H9 (cell line): ENCODE results near the gene ZFYVE19. TPM values are rescaled to one million over a fixed set of nuclear protein-coding genes. Genes with fewer than 3 reads are reported as not detected.

Experiments used
- DNase-seq: peaks from one replicate; pipeline ENCODE4 v3.0.0-alpha.2; 2017
- H2AFZ ChIP-seq: one replicate; pipeline ENCODE4 v1.6.1; 2013; ENCODE audit warnings: mild to moderate bottlenecking, low read length, control low read depth, moderate library complexity
- H2AK5ac ChIP-seq: 2 replicates; pipeline ENCODE4 v1.6.1; 2013; ENCODE audit warnings: low read length, control low read depth, mixed read lengths; ENCODE audit not compliant: insufficient read length
- H2BK120ac ChIP-seq: one replicate; pipeline ENCODE4 v1.6.1; 2013; ENCODE audit warnings: low read depth, mild to moderate bottlenecking, low read length, control low read depth, inconsistent platforms; ENCODE audit not compliant: poor library complexity, severe bottlenecking
- H2BK12ac ChIP-seq: 2 replicates; pipeline ENCODE4 v1.6.1; 2013; ENCODE audit warnings: low read length, control low read depth, mixed read lengths, low read depth; ENCODE audit not compliant: insufficient read length
- H2BK15ac ChIP-seq: 2 replicates; pipeline ENCODE4 v1.6.1; 2013; ENCODE audit warnings: low read depth, low read length, control low read depth
- H2BK20ac ChIP-seq: one replicate; pipeline ENCODE4 v1.6.1; 2013; ENCODE audit warnings: low read depth, mild to moderate bottlenecking, low read length, control low read depth, inconsistent platforms; ENCODE audit not compliant: poor library complexity, severe bottlenecking
- H2BK5ac ChIP-seq: 2 replicates; pipeline ENCODE4 v1.6.1; 2013; ENCODE audit warnings: low read length, control low read depth, mixed read lengths; ENCODE audit not compliant: insufficient read length
- H3K14ac ChIP-seq: 2 replicates; pipeline ENCODE4 v1.6.1; 2013; ENCODE audit warnings: low read length, control low read depth; ENCODE audit not compliant: insufficient read depth
- H3K18ac ChIP-seq: 2 replicates; pipeline ENCODE4 v1.6.1; 2013; ENCODE audit warnings: low read depth, mild to moderate bottlenecking, mixed read lengths, low read length, control low read depth; ENCODE audit not compliant: insufficient read length
- H3K23ac ChIP-seq: 2 replicates; pipeline ENCODE4 v1.6.1; 2013; ENCODE audit warnings: low read length, control low read depth, mixed read lengths, low read depth; ENCODE audit not compliant: insufficient read length
- H3K23me2 ChIP-seq: 2 replicates; pipeline ENCODE4 v1.6.1; 2013; ENCODE audit warnings: low read depth, mild to moderate bottlenecking, mixed read lengths, low read length, control low read depth; ENCODE audit not compliant: insufficient read length, poor library complexity, severe bottlenecking
- H3K27ac ChIP-seq: 2 replicates; pipeline ENCODE4 v1.5.1; 2013; ENCODE audit warnings: low read length, control low read depth, mixed read lengths, low read depth; ENCODE audit not compliant: insufficient read length
- H3K27me3 ChIP-seq: 2 replicates; pipeline ENCODE4 v1.6.1; 2013; ENCODE audit warnings: low read length, control low read depth, inconsistent platforms; ENCODE audit not compliant: insufficient read depth
- H3K4ac ChIP-seq: 2 replicates; pipeline ENCODE4 v1.6.1; 2013; ENCODE audit warnings: low read depth, mild to moderate bottlenecking, control low read depth, inconsistent platforms, low read length, moderate library complexity
- H3K4me1 ChIP-seq: 2 replicates; pipeline ENCODE4 v1.6.1; 2013; ENCODE audit warnings: low read length, control low read depth, inconsistent platforms; ENCODE audit not compliant: insufficient read depth
- H3K4me2 ChIP-seq: 2 replicates; pipeline ENCODE4 v1.6.1; 2013; ENCODE audit warnings: low read length, control low read depth, mixed read lengths; ENCODE audit not compliant: insufficient read length, insufficient read depth
- H3K56ac ChIP-seq: 2 replicates; pipeline ENCODE4 v1.6.1; 2013; ENCODE audit warnings: low read depth, mild to moderate bottlenecking, mixed read lengths, low read length, control low read depth; ENCODE audit not compliant: insufficient read length
- H3K79me1 ChIP-seq: 2 replicates; pipeline ENCODE4 v1.6.1; 2013; ENCODE audit warnings: low read depth, mild to moderate bottlenecking, moderate library complexity, low read length, control low read depth, inconsistent platforms; ENCODE audit not compliant: insufficient read depth, poor library complexity, severe bottlenecking
- H3K79me2 ChIP-seq: 2 replicates; pipeline ENCODE4 v1.6.1; 2013; ENCODE audit warnings: low read length, control low read depth, inconsistent platforms; ENCODE audit not compliant: insufficient read depth
- H3K9ac ChIP-seq: 2 replicates; pipeline ENCODE4 v1.6.1; 2013; ENCODE audit warnings: low read length, control low read depth, mixed read lengths; ENCODE audit not compliant: insufficient read length; ENCODE audit errors: extremely low read depth
- H3K9me3 ChIP-seq: one replicate; pipeline ENCODE4 v1.6.1; 2013; ENCODE audit warnings: low read depth, low read length, inconsistent platforms; ENCODE audit not compliant: control insufficient read depth
- H3T11ph ChIP-seq: one replicate; pipeline ENCODE4 v1.6.1; 2013; ENCODE audit warnings: mild to moderate bottlenecking, low read length, control low read depth, inconsistent platforms
- H4K20me1 ChIP-seq: one replicate; pipeline ENCODE4 v1.6.1; 2013; ENCODE audit not compliant: control insufficient read depth, insufficient read length, insufficient read depth
- H4K5ac ChIP-seq: 2 replicates; pipeline ENCODE4 v1.6.1; 2013; ENCODE audit warnings: low read depth, mild to moderate bottlenecking, mixed read lengths, low read length, control low read depth; ENCODE audit not compliant: insufficient read length
- H4K8ac ChIP-seq: replicated peaks from 2 replicates; pipeline ENCODE4 v1.6.1; 2013; ENCODE audit warnings: low read length, control low read depth, mixed read lengths, low read depth; ENCODE audit not compliant: insufficient read length
- H4K91ac ChIP-seq: 2 replicates; pipeline ENCODE4 v1.6.1; 2013; ENCODE audit warnings: low read depth, mild to moderate bottlenecking, moderate library complexity, mixed read lengths, low read length, control low read depth; ENCODE audit not compliant: insufficient read length
- H3K27ac Mint-ChIP-seq, 3 experiments: 2 replicates in 2 of 3; 3 replicates in 1 of 3; pipeline ENCODE4 v1.8.0; 2020 to 2021; ENCODE audit warnings: mixed read lengths in 3 of 3, mild to moderate bottlenecking in 1 of 3, moderate library complexity in 1 of 3
- H3K27me3 Mint-ChIP-seq: 2 replicates; pipeline ENCODE4 v1.8.0; 2021; ENCODE audit warnings: low read depth, mild to moderate bottlenecking, moderate library complexity, mixed read lengths
- H3K36me3 Mint-ChIP-seq, 3 experiments: 2 replicates in 2 of 3; 3 replicates in 1 of 3; pipeline ENCODE4 v1.8.0; 2020 to 2021; ENCODE audit warnings: low read depth in 3 of 3, mixed read lengths in 3 of 3; ENCODE audit not compliant: insufficient read depth in 1 of 3
- H3K4me1 Mint-ChIP-seq, 2 experiments: 2 replicates each; pipeline ENCODE4 v1.8.0; 2020; ENCODE audit warnings: mixed read lengths in 2 of 2
- H3K4me3 Mint-ChIP-seq, 2 experiments: 2 replicates in 1 of 2; 3 replicates in 1 of 2; pipeline ENCODE4 v1.8.0; 2020 to 2021; ENCODE audit warnings: mild to moderate bottlenecking in 2 of 2, mixed read lengths in 2 of 2, moderate library complexity in 1 of 2
- H3K9me3 Mint-ChIP-seq, 2 experiments: 2 replicates in 1 of 2; 3 replicates in 1 of 2; pipeline ENCODE4 v1.8.0; 2020; ENCODE audit warnings: mild to moderate bottlenecking in 2 of 2, mixed read lengths in 2 of 2, moderate library complexity in 1 of 2
- WGBS: extraction: QIAGEN DNeasy Blood & Tissue Kit; methylation state at CpG from one replicate; pipeline ENCODE4 v1.1.7; 2013; ENCODE audit warnings: missing lambda C conversion rate, low lambda C conversion rate, mixed read lengths; ENCODE audit not compliant: insufficient read length; ENCODE audit errors: extremely low coverage; 5-methylcytosine and 5-hydroxymethylcytosine counted together
- total RNA-seq: library from RNA; stranded (reverse); gene quantifications from 2 replicates; pipeline ENCODE4 v1.2.1, GENCODE V29; 2021
- TF ChIP-seq, protein P1 (sequence below): fragments of 200-600 bp; sonication (generic); conservative IDR thresholded peaks from 3 replicates; pipeline ENCODE4 v1.8.0; 2021; ENCODE audit warnings: antibody characterized with exemption, mild to moderate bottlenecking

Gene ZFYVE19
- total RNA-seq, 1 experiment from 2014 or later, result 11.3 TPM

DNA sequence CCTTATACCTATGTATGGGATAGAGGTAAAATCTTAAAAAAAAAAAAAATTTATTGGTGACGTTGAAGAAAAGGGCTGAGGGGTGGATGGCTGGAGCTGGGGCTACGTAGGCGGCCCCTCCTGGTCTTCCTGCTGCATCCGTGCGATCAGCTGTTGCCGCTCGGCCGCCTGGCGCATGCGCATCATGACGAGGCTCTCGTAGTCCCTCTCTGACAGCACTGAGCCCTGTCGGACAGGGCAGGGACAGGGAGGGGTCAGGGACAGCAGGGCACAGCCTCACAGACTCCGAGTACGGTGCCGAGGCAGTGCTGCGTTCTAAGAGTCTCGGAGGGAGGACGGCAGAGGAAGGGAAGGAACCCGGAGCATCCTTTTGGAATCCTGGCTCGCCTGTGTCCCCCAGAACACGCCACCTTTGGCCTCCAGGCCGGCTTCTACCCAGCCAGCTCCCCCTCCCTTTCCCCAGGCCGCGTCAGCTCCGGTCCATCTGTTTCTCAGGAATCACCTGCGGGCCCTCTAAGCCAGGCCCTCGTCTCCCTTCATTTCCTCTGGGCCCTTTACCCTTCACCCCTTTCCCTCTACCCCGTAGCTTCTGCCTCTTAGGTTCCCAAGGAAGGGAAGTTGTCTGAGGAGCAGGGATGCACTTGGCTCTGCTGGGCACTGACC, 38.9 kb upstream of the ZFYVE19 start:
- peak overlapping the region in 1 of 2 experiments; percentile 20; a peak in 2 of 5 replicates for H3K4me3 Mint-ChIP-seq
- Histone ChIP-seq H4K91ac (no peak overlapping the region), H3K27me3 (no peaks in the 10 kb centered on the region), H3K9me3 (no peaks in the 10 kb centered on the region), H3K27ac (no peak overlapping the region), H2AFZ (no peak overlapping the region), H3K4ac (no peak overlapping the region), H2BK12ac (no peak overlapping the region), H4K20me1 (no peaks in the 10 kb centered on the region), H2BK20ac (no peak overlapping the region), H3K9ac (no peak overlapping the region), H2BK120ac (no peak overlapping the region), H3T11ph (no peak overlapping the region), H3K23me2 (no peaks in the 10 kb centered on the region), H3K4me2 (no peak overlapping the region), H3K79me1 (no peaks in the 10 kb centered on the region), H4K5ac (no peak overlapping the region), H3K79me2 (no peaks in the 10 kb centered on the region), H3K4me1 (peaks cover 4% of the 10 kb centered on the region; the same call in 1 of the 2 replicates), H2BK15ac (no peak overlapping the region), H3K14ac (no peak overlapping the region), H2BK5ac (no peak overlapping the region), H3K23ac (no peak overlapping the region), H4K8ac (no peak overlapping the region), H3K56ac (no peak overlapping the region), H3K18ac (no peak overlapping the region), H2AK5ac (no peak overlapping the region)
- peaks cover 0 to 14% (median 0%) of the 10 kb centered on the region in 3 experiments; a peak in 6 of 7 replicates for H3K36me3 Mint-ChIP-seq
- peaks cover 29% of the 10 kb centered on the region in 2 experiments for H3K4me1 Mint-ChIP-seq
- TF ChIP-seq, protein P1, sequence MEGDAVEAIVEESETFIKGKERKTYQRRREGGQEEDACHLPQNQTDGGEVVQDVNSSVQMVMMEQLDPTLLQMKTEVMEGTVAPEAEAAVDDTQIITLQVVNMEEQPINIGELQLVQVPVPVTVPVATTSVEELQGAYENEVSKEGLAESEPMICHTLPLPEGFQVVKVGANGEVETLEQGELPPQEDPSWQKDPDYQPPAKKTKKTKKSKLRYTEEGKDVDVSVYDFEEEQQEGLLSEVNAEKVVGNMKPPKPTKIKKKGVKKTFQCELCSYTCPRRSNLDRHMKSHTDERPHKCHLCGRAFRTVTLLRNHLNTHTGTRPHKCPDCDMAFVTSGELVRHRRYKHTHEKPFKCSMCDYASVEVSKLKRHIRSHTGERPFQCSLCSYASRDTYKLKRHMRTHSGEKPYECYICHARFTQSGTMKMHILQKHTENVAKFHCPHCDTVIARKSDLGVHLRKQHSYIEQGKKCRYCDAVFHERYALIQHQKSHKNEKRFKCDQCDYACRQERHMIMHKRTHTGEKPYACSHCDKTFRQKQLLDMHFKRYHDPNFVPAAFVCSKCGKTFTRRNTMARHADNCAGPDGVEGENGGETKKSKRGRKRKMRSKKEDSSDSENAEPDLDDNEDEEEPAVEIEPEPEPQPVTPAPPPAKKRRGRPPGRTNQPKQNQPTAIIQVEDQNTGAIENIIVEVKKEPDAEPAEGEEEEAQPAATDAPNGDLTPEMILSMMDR, result no peak
- peaks cover 3% of the 10 kb centered on the region for H3K27me3 Mint-ChIP-seq
- no CpG with 5 or more reads among the region's 29 CpGs for WGBS
- no peak for DNase-seq
- H3K27ac Mint-ChIP-seq, result peak overlapping the region in 2 of 3 experiments; percentile 39 to 68; a peak in 1 of 7 replicates
- H3K9me3 Mint-ChIP-seq, result no peaks in the 10 kb centered on the region
